ENCODE results near the gene RNASE4. TPM values are rescaled to one million over a fixed set of nuclear protein-coding genes. Genes with fewer than 3 reads are reported as not detected.
"Not testable (repeated sequence)": the region's sequence is repeated elsewhere in the genome, so short reads cannot be mapped to it uniquely, and the experiment has no call there.

The RNASE4 gene
- total RNA-seq, 1 experiment from 2014 or later = 3.3 TPM

- no peaks in the 10 kb centered on the region for H3K9me3 ChIP-seq (ENCODE audit: control insufficient read depth, insufficient read depth, low read depth, low read length)
- no peak overlapping the region for H3K4me3 ChIP-seq (ENCODE audit: low read depth in 2 of 2, low read length in 2 of 2)
- ATAC-seq (no peak), DNase-seq (ENCODE audit: low read depth, low spot score) (no peak)
- CTCF ChIA-PET = no interaction called here
- no peak overlapping the region for H3K27ac ChIP-seq (ENCODE audit: low read length)
- intact Hi-C loops (cut with micrococcal nuclease; ENCODE audit: unreplicated experiment) (no loop called here), in situ Hi-C loops (cut with HindIII; ENCODE audit: low pct_unique_long_range_greater_than_20kb, low sequenced_read_pairs) (no loop called here)
- no peaks in the 10 kb centered on the region for H3K27me3 ChIP-seq (ENCODE audit: control insufficient read depth, insufficient read depth, low read length)
- POLR2A ChIA-PET = no interaction called here
- BruUV-seq (replicated peaks) = no TSS peak
- no peaks in the 10 kb centered on the region for H3K36me3 ChIP-seq (ENCODE audit: control insufficient read depth, insufficient read depth, low read length)
- TF ChIP-seq SIN3A (IDR thresholded peaks at IDR 0.05; ENCODE audit: borderline replicate concordance, insufficient read depth, low read depth, low read length) = no peak
- TF ChIP-seq POLR2AphosphoS5 (IDR thresholded peaks at IDR 0.05; ENCODE audit: low read depth, low read length) = no peak
- no peaks in the 10 kb centered on the region for H3K4me1 ChIP-seq (ENCODE audit: control insufficient read depth, insufficient read depth, low read length)
These were observed 49.5 kb downstream of the RNASE4 start for GRCh38 chr14:20733684-20734429.

GRCh38 chr14:20734430-20734806 lies 50.1 kb downstream of the RNASE4 start:
- in situ Hi-C loops (cut with HindIII; ENCODE audit: low pct_unique_long_range_greater_than_20kb, low sequenced_read_pairs) (no loop called here), intact Hi-C loops (cut with micrococcal nuclease; ENCODE audit: unreplicated experiment) (no loop called here)
- Histone ChIP-seq H3K4me1 (ENCODE audit: control insufficient read depth, insufficient read depth, low read length) (no peaks in the 10 kb centered on the region), H3K36me3 (ENCODE audit: control insufficient read depth, insufficient read depth, low read length) (no peaks in the 10 kb centered on the region), H3K4me3 (ENCODE audit: low read depth in 2 of 2, low read length in 2 of 2) (no peak overlapping the region), H3K27ac (ENCODE audit: low read length) (no peak overlapping the region), H3K9me3 (ENCODE audit: control insufficient read depth, insufficient read depth, low read depth, low read length) (no peaks in the 10 kb centered on the region), H3K27me3 (ENCODE audit: control insufficient read depth, insufficient read depth, low read length) (no peaks in the 10 kb centered on the region; the same call in 1 of the 2 replicates)
- BruUV-seq (replicated peaks) = no TSS peak
- DNase-seq (ENCODE audit: low read depth, low spot score) (no peak), ATAC-seq (no peak)
- ChIA-PET POLR2A (no interaction called here), CTCF (no interaction called here)
- TF ChIP-seq POLR2AphosphoS5 (IDR thresholded peaks at IDR 0.05; ENCODE audit: low read depth, low read length) = no peak
- no peak for TF ChIP-seq CTCF (IDR thresholded peaks at IDR 0.05)
- no peak for TF ChIP-seq REST (IDR thresholded peaks at IDR 0.05; ENCODE audit: insufficient read depth in 1 of 2, low read depth in 2 of 2, low read length in 1 of 2)
- TF ChIP-seq TCF7L2 (IDR thresholded peaks at IDR 0.05; ENCODE audit: low read depth, low read length) = no peak
- no peak for TF ChIP-seq SIN3A (IDR thresholded peaks at IDR 0.05; ENCODE audit: borderline replicate concordance, insufficient read depth, low read depth, low read length)

GRCh38 chr14:20738292-20738691 lies 53.9 kb downstream of the RNASE4 start:
- H3K27me3 ChIP-seq (ENCODE audit: control insufficient read depth, insufficient read depth, low read length); DNase-seq (ENCODE audit: low read depth, low spot score); BruUV-seq (replicated peaks); CTCF ChIA-PET; in situ Hi-C loops (cut with HindIII; ENCODE audit: low pct_unique_long_range_greater_than_20kb, low sequenced_read_pairs); H3K27ac ChIP-seq (ENCODE audit: low read length); H3K4me3 ChIP-seq (ENCODE audit: low read depth in 2 of 2, low read length in 2 of 2); H3K36me3 ChIP-seq (ENCODE audit: control insufficient read depth, insufficient read depth, low read length); intact Hi-C loops (cut with micrococcal nuclease; ENCODE audit: unreplicated experiment); ATAC-seq; H3K4me1 ChIP-seq (ENCODE audit: control insufficient read depth, insufficient read depth, low read length); H3K9me3 ChIP-seq (ENCODE audit: control insufficient read depth, insufficient read depth, low read depth, low read length): not testable (repeated sequence)
- POLR2A ChIA-PET = interaction anchor here (0.6 kb wide), 1 partner anchor 8 kb away, joined by 6 read pairs; no protein-coding TSS in a partner anchor

Measured in Panc1 (cell line).